Type B pancreatic cell (in vitro differentiated cells): ENCODE data around the gene PLXNA1. TPM values are rescaled to one million over a fixed set of nuclear protein-coding genes. Genes with fewer than 3 reads are reported as not detected.

Experiments
- DNase-seq: peaks from one replicate; pipeline ENCODE4 v3.0.0; 2021; ENCODE audit warnings: mixed read lengths; ENCODE audit not compliant: unreplicated experiment; ENCODE audit errors: extremely low spot score
- H3K27ac Mint-ChIP-seq: 2 replicates; pipeline ENCODE4 v1.8.0; 2021; ENCODE audit warnings: mild to moderate bottlenecking, mixed read lengths
- H3K27me3 Mint-ChIP-seq: 2 replicates; pipeline ENCODE4 v1.8.0; 2021; ENCODE audit warnings: mixed read lengths
- H3K36me3 Mint-ChIP-seq: 2 replicates; pipeline ENCODE4 v1.8.0; 2021; ENCODE audit warnings: mixed read lengths
- H3K4me1 Mint-ChIP-seq: one replicate; pipeline ENCODE4 v1.8.0; 2021; ENCODE audit warnings: mixed read lengths; ENCODE audit not compliant: unreplicated experiment
- H3K4me3 Mint-ChIP-seq: 2 replicates; pipeline ENCODE4 v1.8.0; 2021; ENCODE audit warnings: mild to moderate bottlenecking, mixed read lengths
- H3K9me3 Mint-ChIP-seq: 2 replicates; pipeline ENCODE4 v1.8.0; 2021; ENCODE audit warnings: mixed read lengths
- total RNA-seq: library from RNA; stranded (reverse); gene quantifications from 2 replicates; pipeline ENCODE4 v1.2.1, GENCODE V29; 2021; ENCODE audit warnings: low replicate concordance
- TF ChIP-seq, protein P1 (sequence below): fragments of 200-600 bp; sonication (generic); conservative IDR thresholded peaks from 2 replicates; pipeline ENCODE4 v1.5.0; 2021; ENCODE audit warnings: antibody characterized with exemption, mild to moderate bottlenecking

PLXNA1 gene
- total RNA-seq, 1 donor from 2014 or later, result 59.2 TPM

DNA sequence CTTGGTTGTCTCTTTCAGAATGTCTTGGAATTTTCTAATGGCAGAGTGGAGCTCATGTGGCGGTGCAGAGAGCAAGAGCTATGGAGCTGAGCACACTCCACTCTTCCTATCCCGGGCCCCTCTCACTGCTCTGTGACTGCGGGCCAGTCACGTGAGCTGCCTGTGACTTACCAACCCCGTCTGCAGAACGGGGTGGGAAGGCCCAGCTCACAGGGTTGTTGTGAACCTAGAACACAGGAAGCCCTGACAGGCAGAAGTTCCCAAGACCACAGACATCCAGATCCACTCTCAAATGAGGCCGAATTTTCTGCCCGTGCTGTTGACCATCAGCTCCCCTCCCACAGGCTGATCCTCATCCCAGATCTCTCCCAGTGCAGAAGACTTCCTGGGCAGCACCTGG, 35.5 kb upstream of the PLXNA1 start:
- peaks cover 7% of the 10 kb centered on the region for H3K27me3 Mint-ChIP-seq

DNA sequence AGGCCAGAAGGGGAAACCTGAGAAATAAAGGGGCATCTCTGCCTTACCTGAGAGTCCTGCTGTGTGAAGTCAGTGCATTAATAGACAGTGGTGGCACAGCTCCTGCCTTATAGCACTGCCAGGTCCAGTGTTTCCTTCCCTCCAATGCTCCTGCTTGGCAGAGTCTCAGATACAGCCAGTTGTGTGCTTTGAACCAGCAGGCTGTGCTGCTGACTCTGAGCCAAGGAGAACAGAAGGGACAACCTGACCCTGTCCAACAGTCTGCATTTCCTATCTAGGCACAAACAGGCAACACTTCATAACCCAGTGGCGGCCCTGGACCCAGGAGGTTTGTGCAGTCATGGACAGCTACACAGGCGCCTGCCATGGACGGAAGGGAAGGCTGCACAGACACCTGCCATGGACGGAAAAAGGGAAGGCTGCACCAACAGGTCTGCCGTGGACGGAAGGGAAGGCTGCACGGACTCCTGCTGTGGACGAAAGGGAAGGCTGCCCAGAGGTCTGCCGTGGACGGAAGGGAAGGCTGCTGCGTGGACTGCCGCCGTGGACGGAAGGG, 33.9 kb upstream of the PLXNA1 start:
- peaks cover 3% of the 10 kb centered on the region for H3K4me1 Mint-ChIP-seq
- H3K27ac Mint-ChIP-seq, result no peak overlapping the region
- TF ChIP-seq, protein P1, sequence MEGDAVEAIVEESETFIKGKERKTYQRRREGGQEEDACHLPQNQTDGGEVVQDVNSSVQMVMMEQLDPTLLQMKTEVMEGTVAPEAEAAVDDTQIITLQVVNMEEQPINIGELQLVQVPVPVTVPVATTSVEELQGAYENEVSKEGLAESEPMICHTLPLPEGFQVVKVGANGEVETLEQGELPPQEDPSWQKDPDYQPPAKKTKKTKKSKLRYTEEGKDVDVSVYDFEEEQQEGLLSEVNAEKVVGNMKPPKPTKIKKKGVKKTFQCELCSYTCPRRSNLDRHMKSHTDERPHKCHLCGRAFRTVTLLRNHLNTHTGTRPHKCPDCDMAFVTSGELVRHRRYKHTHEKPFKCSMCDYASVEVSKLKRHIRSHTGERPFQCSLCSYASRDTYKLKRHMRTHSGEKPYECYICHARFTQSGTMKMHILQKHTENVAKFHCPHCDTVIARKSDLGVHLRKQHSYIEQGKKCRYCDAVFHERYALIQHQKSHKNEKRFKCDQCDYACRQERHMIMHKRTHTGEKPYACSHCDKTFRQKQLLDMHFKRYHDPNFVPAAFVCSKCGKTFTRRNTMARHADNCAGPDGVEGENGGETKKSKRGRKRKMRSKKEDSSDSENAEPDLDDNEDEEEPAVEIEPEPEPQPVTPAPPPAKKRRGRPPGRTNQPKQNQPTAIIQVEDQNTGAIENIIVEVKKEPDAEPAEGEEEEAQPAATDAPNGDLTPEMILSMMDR, result no peak
- H3K4me3 Mint-ChIP-seq, result no peak overlapping the region
- no peaks in the 10 kb centered on the region for H3K36me3 Mint-ChIP-seq
- H3K9me3 Mint-ChIP-seq, result no peaks in the 10 kb centered on the region
- no peak for DNase-seq
- peaks cover 7% of the 10 kb centered on the region for H3K27me3 Mint-ChIP-seq

More for the DNA sequence above, 35.5 kb upstream of the PLXNA1 start:
- TF ChIP-seq, protein P1, result no peak
- Mint-ChIP-seq H3K36me3 (no peaks in the 10 kb centered on the region), H3K4me1 (peaks cover 3% of the 10 kb centered on the region), H3K9me3 (no peaks in the 10 kb centered on the region), H3K27ac (no peak overlapping the region), H3K4me3 (no peak overlapping the region)
- no peak for DNase-seq

DNA sequence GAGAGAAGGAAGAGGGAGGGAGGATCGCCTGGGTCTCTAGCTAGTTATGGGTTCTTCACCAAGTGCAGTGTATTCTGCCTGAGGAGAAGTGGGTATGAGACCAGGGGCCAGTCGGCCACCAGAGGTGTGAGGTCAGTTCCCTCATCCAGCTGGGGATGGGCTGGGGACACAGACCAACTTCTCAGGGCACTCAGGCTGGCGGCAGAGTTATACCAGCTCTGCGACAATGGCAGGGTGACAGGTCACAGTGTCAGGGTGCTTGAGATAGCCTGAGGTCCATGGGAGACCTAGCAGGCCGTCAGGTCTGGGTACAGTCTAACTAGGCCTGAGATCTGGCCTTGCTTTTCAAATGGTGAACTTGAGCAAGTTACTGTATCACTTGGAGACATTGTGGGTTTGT, 31.4 kb upstream of the PLXNA1 start:
- H3K27ac Mint-ChIP-seq, result no peak overlapping the region
- H3K4me3 Mint-ChIP-seq, result no peak overlapping the region
- H3K36me3 Mint-ChIP-seq, result no peaks in the 10 kb centered on the region
- H3K4me1 Mint-ChIP-seq, result peaks cover 4% of the 10 kb centered on the region
- TF ChIP-seq, protein P1, result no peak
- DNase-seq, result no peak
- no peaks in the 10 kb centered on the region for H3K27me3 Mint-ChIP-seq
- no peaks in the 10 kb centered on the region for H3K9me3 Mint-ChIP-seq

DNA sequence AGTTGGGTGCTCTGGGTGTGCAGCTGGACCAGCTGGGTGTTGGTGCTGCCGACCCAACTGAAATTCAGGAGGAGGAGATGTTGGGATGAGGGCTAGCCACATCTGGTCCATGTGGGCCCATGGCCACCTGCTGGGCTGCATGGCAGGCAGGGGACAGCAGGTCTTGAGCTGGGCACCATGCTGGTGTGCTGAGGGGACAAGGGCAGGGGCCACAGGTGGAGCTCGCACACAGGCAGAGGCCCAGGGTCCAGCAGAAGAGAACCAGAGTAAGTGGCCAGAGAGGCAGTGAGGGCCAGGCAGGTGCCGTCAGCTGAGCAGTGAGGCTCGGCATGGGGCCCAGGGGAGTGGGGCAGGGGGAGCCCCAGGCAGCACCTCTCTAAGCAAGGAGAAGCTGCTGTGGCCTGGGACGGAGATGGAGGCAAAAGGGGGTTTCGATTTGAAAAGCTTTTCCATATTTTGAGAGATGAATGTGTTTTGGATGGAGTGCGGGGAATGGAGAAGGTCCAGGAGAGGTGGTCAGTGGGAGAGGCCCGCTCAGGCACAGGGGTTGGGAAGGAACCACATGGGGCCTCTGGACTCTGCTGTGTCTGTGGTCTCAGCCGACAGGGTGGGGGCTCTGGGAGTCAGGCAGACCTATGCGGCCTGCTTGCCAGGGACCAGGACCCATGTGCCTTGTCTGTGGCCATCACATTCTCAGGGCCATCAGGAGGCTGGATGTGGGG, 30.5 kb upstream of the PLXNA1 start:
- H3K27me3 Mint-ChIP-seq, result no peaks in the 10 kb centered on the region
- H3K4me1 Mint-ChIP-seq, result peaks cover 4% of the 10 kb centered on the region
- DNase-seq, result no peak
- H3K9me3 Mint-ChIP-seq, result no peaks in the 10 kb centered on the region
- no peaks in the 10 kb centered on the region for H3K36me3 Mint-ChIP-seq
- no peak overlapping the region for H3K4me3 Mint-ChIP-seq
- H3K27ac Mint-ChIP-seq, result no peak overlapping the region
- TF ChIP-seq, protein P1, result no peak

DNA sequence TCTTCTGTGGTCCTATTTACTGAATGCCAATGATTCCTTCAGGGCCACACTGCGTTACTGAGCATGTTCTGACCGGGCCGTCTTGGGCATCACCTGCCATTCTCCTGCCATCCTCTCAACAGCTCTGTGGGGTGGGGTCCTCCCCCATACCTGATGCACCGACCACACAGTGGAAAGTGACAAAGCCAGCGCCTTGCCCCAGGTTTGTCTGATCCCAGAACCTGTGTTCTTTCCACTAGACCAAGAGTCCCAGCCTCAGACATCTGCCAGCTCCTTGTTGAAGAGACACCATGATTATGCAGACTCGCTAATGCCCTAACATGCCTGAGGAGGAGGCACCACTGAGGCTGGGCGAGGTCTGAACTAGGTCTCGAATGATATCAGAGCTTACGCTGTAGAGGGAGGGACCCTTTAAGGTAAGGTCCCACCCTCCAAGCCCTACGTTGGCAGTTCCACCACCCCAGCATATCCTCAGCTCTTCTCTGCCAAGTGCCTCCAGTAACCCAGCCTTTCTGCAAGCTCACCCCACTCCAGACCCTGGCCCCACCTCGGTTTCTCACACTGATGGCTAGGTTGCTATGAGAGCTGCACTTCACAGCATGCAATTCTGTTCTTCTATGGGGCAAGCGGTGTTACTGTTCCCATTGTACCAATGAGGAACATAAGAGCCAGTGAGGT, 29.8 kb upstream of the PLXNA1 start:
- no peak overlapping the region for H3K4me3 Mint-ChIP-seq
- H3K4me1 Mint-ChIP-seq, result peaks cover 4% of the 10 kb centered on the region
- TF ChIP-seq, protein P1, result no peak
- H3K27me3 Mint-ChIP-seq, result no peaks in the 10 kb centered on the region
- no peaks in the 10 kb centered on the region for H3K9me3 Mint-ChIP-seq
- H3K36me3 Mint-ChIP-seq, result no peaks in the 10 kb centered on the region
- H3K27ac Mint-ChIP-seq, result no peak overlapping the region
- no peak for DNase-seq
